ENCODE data around the gene QSOX2.

The QSOX2 gene

DNA sequence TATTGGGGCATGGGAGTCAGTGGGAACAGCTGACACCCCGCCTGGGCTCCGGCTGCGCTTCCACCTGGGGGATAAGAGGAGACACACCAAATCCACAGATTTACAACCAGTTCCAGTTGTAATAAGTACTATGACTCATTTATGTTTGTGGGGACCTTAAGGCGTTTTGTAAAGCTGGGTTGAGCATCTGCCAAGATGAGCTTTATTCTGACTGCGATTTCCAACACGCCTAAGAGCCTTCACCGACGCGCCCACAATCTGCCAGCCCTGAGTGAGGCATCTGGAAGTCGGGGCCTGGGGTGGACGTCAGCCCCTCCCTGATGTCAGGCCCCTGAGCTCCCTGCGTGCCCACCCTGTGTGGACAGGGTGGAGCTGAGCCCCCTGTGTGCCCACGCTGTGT is 26.3 kb downstream of the QSOX2 start:
- no peaks in the 10 kb centered on the region for H3K27me3 ChIP-seq (ENCODE audit: insufficient read depth, low read length, poor library complexity, severe bottlenecking)
- no peak overlapping the region for H3K9ac ChIP-seq (ENCODE audit: low read depth, low read length, poor library complexity, severe bottlenecking)
- peaks cover 4% of the 10 kb centered on the region for H4K20me1 ChIP-seq (ENCODE audit: insufficient read depth, low read length, poor library complexity, severe bottlenecking)
- H3K9me3 ChIP-seq (ENCODE audit: insufficient read depth, low read depth, low read length): no peaks in the 10 kb centered on the region
- no peak overlapping the region for H3K4me2 ChIP-seq (ENCODE audit: low read depth, low read length, poor library complexity, severe bottlenecking)
- H3K9me2 ChIP-seq (replicated peaks; ENCODE audit: low read depth, low read length): no peaks in the 10 kb centered on the region
- H2AFZ ChIP-seq (ENCODE audit: low read length): no peak overlapping the region
- H3K4me1 ChIP-seq (ENCODE audit: insufficient read depth, low read length, poor library complexity, severe bottlenecking): peaks cover 13% of the 10 kb centered on the region
- no peak overlapping the region for H3K4me3 ChIP-seq (ENCODE audit: low read length, poor library complexity, severe bottlenecking)
- TF ChIP-seq EZH2phosphoT487 (IDR thresholded peaks at IDR 0.05; ENCODE audit: borderline replicate concordance): no peak
- TF ChIP-seq, protein P1, sequence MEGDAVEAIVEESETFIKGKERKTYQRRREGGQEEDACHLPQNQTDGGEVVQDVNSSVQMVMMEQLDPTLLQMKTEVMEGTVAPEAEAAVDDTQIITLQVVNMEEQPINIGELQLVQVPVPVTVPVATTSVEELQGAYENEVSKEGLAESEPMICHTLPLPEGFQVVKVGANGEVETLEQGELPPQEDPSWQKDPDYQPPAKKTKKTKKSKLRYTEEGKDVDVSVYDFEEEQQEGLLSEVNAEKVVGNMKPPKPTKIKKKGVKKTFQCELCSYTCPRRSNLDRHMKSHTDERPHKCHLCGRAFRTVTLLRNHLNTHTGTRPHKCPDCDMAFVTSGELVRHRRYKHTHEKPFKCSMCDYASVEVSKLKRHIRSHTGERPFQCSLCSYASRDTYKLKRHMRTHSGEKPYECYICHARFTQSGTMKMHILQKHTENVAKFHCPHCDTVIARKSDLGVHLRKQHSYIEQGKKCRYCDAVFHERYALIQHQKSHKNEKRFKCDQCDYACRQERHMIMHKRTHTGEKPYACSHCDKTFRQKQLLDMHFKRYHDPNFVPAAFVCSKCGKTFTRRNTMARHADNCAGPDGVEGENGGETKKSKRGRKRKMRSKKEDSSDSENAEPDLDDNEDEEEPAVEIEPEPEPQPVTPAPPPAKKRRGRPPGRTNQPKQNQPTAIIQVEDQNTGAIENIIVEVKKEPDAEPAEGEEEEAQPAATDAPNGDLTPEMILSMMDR (conservative IDR thresholded peaks at IDR 0.05; ENCODE audit: low read length): no peak
- H3K79me2 ChIP-seq (ENCODE audit: insufficient read depth, low read length): peaks cover 40% of the 10 kb centered on the region; the same call in 1 of the 2 replicates
- peaks cover 84% of the 10 kb centered on the region; the same call in 1 of the 2 replicates for H3K36me3 ChIP-seq (ENCODE audit: insufficient read depth, low read length)
- H3F3A ChIP-seq (ENCODE audit: low read depth): no peaks in the 10 kb centered on the region

DNA sequence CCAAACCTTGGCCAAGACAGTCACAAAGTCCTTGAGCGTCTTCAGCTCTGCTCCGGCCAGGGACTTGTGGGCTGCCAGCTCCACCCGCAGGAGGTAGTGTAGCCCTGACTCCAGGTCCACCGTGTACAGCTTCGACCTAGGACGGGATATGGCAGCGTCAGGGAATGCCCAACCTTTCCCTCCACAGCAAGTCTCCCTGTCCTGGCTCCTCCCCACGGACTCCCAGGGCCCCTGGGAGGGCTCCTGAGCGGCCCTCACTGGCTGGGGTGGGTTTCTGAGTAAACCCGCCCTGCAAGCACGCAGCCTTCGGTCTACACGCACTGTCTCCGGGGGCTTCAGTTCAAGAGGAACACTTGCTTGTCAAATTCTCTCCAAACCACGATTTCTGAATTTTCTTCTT is 26.9 kb downstream of the QSOX2 start:
- H3K79me2 ChIP-seq (ENCODE audit: insufficient read depth, low read length): peaks cover 34% of the 10 kb centered on the region; the same call in 1 of the 2 replicates
- H3K4me1 ChIP-seq (ENCODE audit: insufficient read depth, low read length, poor library complexity, severe bottlenecking): peaks cover 13% of the 10 kb centered on the region
- H3F3A ChIP-seq (ENCODE audit: low read depth): no peaks in the 10 kb centered on the region
- H3K27me3 ChIP-seq (ENCODE audit: insufficient read depth, low read length, poor library complexity, severe bottlenecking): no peaks in the 10 kb centered on the region
- no peak overlapping the region for H3K4me2 ChIP-seq (ENCODE audit: low read depth, low read length, poor library complexity, severe bottlenecking)
- no peak overlapping the region for H2AFZ ChIP-seq (ENCODE audit: low read length)
- H3K9me3 ChIP-seq (ENCODE audit: insufficient read depth, low read depth, low read length): no peaks in the 10 kb centered on the region
- TF ChIP-seq, protein P1 (conservative IDR thresholded peaks at IDR 0.05; ENCODE audit: low read length): no peak
- TF ChIP-seq EZH2phosphoT487 (IDR thresholded peaks at IDR 0.05; ENCODE audit: borderline replicate concordance): no peak
- no peak overlapping the region for H3K4me3 ChIP-seq (ENCODE audit: low read length, poor library complexity, severe bottlenecking)
- H3K9me2 ChIP-seq (replicated peaks; ENCODE audit: low read depth, low read length): no peaks in the 10 kb centered on the region
- no peak overlapping the region for H3K9ac ChIP-seq (ENCODE audit: low read depth, low read length, poor library complexity, severe bottlenecking)
- H4K20me1 ChIP-seq (ENCODE audit: insufficient read depth, low read length, poor library complexity, severe bottlenecking): peaks cover 4% of the 10 kb centered on the region
- H3K36me3 ChIP-seq (ENCODE audit: insufficient read depth, low read length): peaks cover 84% of the 10 kb centered on the region; the same call in 1 of the 2 replicates

DNA sequence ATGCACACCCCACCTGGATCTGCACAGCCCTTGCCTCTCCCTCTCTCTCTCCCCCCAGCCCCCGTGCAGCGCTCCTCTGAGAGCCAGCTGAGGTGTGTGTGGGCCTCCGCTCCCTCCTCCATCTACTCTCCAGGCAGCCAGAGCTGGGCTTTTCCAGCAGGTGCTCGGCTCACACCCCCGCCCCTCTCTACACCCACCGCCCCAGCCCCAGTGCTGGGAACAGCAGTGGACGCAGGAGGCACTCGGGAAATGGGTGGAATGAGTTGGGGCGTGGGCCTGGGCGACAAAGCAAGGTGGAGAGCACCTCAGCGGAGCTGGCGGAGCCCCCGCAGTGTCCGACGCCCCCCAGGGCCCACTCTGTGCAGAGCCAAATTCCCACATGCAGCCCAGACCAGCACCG is 27.3 kb downstream of the QSOX2 start:
- Histone ChIP-seq H3K4me1 (ENCODE audit: insufficient read depth, low read length, poor library complexity, severe bottlenecking) (peaks cover 13% of the 10 kb centered on the region), H3K36me3 (ENCODE audit: insufficient read depth, low read length) (peaks cover 84% of the 10 kb centered on the region; the same call in 1 of the 2 replicates), H3K27me3 (ENCODE audit: insufficient read depth, low read length, poor library complexity, severe bottlenecking) (no peaks in the 10 kb centered on the region), H3K79me2 (ENCODE audit: insufficient read depth, low read length) (peaks cover 30% of the 10 kb centered on the region; the same call in 1 of the 2 replicates), H3K4me2 (ENCODE audit: low read depth, low read length, poor library complexity, severe bottlenecking) (no peak overlapping the region), H3K9me3 (ENCODE audit: insufficient read depth, low read depth, low read length) (no peaks in the 10 kb centered on the region), H3K4me3 (ENCODE audit: low read length, poor library complexity, severe bottlenecking) (no peak overlapping the region), H2AFZ (ENCODE audit: low read length) (no peak overlapping the region), H3K9me2 (replicated peaks; ENCODE audit: low read depth, low read length) (no peaks in the 10 kb centered on the region), H3F3A (ENCODE audit: low read depth) (no peaks in the 10 kb centered on the region), H3K9ac (ENCODE audit: low read depth, low read length, poor library complexity, severe bottlenecking) (no peak overlapping the region), H4K20me1 (ENCODE audit: insufficient read depth, low read length, poor library complexity, severe bottlenecking) (peaks cover 4% of the 10 kb centered on the region)
- no peak for TF ChIP-seq EZH2phosphoT487 (IDR thresholded peaks at IDR 0.05; ENCODE audit: borderline replicate concordance)
- TF ChIP-seq, protein P1 (conservative IDR thresholded peaks at IDR 0.05; ENCODE audit: low read length): no peak

Measured in Loucy (cell line).